ENCODE data around the gene TMPRSS3.

DNA sequence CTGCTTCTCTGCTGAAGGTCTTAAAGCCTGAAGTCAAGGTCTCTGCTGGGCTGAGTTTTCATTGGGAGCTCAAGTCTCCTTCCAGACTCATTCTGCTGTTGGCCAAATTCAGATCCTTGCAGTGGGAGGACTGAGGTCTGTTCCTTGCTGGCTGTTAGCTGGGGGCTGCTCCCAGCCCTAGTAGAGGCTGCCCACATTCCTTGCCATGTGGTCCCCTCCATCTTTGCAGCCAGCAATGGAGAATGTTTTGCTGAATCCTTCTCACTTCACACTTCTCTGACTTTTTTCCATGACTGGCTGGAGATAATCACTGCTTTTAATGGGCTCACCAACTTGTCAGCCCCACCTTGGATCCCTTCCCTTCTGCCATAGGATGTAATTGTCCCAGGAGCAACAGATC lies 41.1 kb upstream of the TMPRSS3 start:
- TF ChIP-seq YY1 (IDR thresholded peaks at IDR 0.05; ENCODE audit: insufficient read depth, insufficient read length): no peak
- TF ChIP-seq SUZ12 (IDR thresholded peaks at IDR 0.05; ENCODE audit: extremely low read depth, insufficient read depth, insufficient read length): no peak
- TF ChIP-seq ZNF274 (IDR thresholded peaks at IDR 0.05; ENCODE audit: low read depth, low read length): no peak

All from NT2/D1 (cell line).